ENCODE data around the gene ATG9B. TPM values are rescaled to one million over a fixed set of nuclear protein-coding genes. Genes with fewer than 3 reads are reported as not detected.
A peak's percentile ranks its signal among the peaks of the same experiment; 100 is the strongest.

ATG9B gene
- total and polyA plus RNA-seq, 2 of the 13 experiments (the other 11 are each of a cell fraction or from before 2014, with no cell fraction given) = 0.24 TPM; not detected in 1

DNA sequence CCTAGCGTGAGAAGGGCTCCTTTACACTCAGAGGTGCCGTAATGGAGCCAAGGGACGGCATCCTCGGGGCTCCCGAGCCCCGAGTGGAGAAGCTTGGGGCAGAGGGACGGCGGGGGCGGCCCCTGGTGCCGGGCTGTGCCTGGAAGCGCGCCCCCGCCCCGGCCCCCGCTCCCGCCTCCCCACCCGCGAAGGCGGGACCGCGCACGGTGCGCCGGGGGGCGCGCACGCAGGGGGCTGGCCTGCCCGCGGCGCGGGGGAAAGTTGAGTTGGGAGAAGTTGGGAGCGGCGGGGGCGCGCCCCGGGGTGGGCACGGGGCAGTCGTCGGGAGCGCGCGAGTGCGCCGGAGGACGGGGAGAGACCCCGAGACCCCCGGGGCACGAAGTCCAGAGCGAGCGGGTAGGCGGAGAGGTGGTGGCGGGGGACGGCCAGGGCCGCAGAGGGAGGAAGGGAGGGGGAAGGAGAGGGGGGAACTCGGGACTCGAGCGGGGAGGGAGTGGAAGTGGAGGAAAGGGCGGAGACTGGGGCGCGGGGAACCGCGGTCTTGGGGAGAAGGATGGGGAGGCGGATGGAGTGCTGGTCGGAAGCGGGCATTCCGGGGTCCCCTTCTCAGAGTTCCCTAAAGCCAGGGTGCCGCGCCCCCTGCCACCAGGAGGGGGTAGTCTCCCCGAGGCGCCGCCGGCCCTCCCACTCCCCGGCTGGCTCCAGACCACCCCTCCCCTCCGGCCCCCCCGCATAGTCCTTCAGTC, 35.2 kb upstream of the ATG9B start, which contains the start of gene SLC4A2 (continued):
- TF ChIP-seq, protein P1, sequence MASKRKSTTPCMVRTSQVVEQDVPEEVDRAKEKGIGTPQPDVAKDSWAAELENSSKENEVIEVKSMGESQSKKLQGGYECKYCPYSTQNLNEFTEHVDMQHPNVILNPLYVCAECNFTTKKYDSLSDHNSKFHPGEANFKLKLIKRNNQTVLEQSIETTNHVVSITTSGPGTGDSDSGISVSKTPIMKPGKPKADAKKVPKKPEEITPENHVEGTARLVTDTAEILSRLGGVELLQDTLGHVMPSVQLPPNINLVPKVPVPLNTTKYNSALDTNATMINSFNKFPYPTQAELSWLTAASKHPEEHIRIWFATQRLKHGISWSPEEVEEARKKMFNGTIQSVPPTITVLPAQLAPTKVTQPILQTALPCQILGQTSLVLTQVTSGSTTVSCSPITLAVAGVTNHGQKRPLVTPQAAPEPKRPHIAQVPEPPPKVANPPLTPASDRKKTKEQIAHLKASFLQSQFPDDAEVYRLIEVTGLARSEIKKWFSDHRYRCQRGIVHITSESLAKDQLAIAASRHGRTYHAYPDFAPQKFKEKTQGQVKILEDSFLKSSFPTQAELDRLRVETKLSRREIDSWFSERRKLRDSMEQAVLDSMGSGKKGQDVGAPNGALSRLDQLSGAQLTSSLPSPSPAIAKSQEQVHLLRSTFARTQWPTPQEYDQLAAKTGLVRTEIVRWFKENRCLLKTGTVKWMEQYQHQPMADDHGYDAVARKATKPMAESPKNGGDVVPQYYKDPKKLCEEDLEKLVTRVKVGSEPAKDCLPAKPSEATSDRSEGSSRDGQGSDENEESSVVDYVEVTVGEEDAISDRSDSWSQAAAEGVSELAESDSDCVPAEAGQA (IDR thresholded peaks at IDR 0.05; ENCODE audit: low read depth) = no peak
- TF ChIP-seq, protein P1 (CRISPR knock-in tag; IDR thresholded peaks at IDR 0.05; ENCODE audit: borderline replicate concordance) = no peak
- no peak for TF ChIP-seq ARNT (IDR thresholded peaks at IDR 0.05)
- no peak for TF ChIP-seq ZNF513 (CRISPR knock-in tag; conservative IDR thresholded peaks at IDR 0.05)
- TF ChIP-seq, protein P2, sequence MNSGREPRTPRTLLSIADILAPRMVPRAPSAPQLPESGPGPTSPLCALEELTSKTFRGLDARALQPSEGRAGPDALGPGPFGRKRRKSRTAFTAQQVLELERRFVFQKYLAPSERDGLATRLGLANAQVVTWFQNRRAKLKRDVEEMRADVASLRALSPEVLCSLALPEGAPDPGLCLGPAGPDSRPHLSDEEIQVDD (CRISPR knock-in tag; IDR thresholded peaks at IDR 0.05; ENCODE audit: borderline replicate concordance) = no peak
- TF ChIP-seq ZNF224 (CRISPR knock-in tag; IDR thresholded peaks at IDR 0.05) = no peak
- no peak for TF ChIP-seq IKZF4 (CRISPR knock-in tag; IDR thresholded peaks at IDR 0.05; ENCODE audit: borderline replicate concordance, low read depth, not compliant biosample characterization)
- TF ChIP-seq MED1 (CRISPR knock-in tag; IDR thresholded peaks at IDR 0.05) = no peak
- no peak for TF ChIP-seq YEATS4 (CRISPR knock-in tag; IDR thresholded peaks at IDR 0.05; ENCODE audit: borderline replicate concordance)
- TF ChIP-seq PCBP1 (IDR thresholded peaks at IDR 0.05; ENCODE audit: borderline replicate concordance, low read depth, low read length) = peak; percentile 88; the same call in 1 of the 2 replicates
- no peak for TF ChIP-seq ZNF891 (CRISPR knock-in tag; IDR thresholded peaks at IDR 0.05)
- no peak for TF ChIP-seq PAX8 (CRISPR knock-in tag; IDR thresholded peaks at IDR 0.05; ENCODE audit: borderline replicate concordance)
- TF ChIP-seq HNRNPLL (IDR thresholded peaks at IDR 0.05; ENCODE audit: low read depth, low read length, poor library complexity, severe bottlenecking) = no peak
- TF ChIP-seq CBFB (CRISPR knock-in tag; IDR thresholded peaks at IDR 0.05) = no peak
- no peak for TF ChIP-seq KLF6 (CRISPR knock-in tag; IDR thresholded peaks at IDR 0.05)
- TF ChIP-seq ZFP36L1 (CRISPR knock-in tag; IDR thresholded peaks at IDR 0.05) = no peak
- no peak for TF ChIP-seq ATF7-NPFF (CRISPR knock-in tag; IDR thresholded peaks at IDR 0.05; ENCODE audit: low read depth)
- no peak for TF ChIP-seq ZNF18 (CRISPR knock-in tag; IDR thresholded peaks at IDR 0.05; ENCODE audit: insufficient replicate concordance)
- no peak for TF ChIP-seq ZNF326 (CRISPR knock-in tag; IDR thresholded peaks at IDR 0.05; ENCODE audit: borderline replicate concordance)
